Measurements from ENCODE around the gene ZNF319.

Gene ZNF319

DNA sequence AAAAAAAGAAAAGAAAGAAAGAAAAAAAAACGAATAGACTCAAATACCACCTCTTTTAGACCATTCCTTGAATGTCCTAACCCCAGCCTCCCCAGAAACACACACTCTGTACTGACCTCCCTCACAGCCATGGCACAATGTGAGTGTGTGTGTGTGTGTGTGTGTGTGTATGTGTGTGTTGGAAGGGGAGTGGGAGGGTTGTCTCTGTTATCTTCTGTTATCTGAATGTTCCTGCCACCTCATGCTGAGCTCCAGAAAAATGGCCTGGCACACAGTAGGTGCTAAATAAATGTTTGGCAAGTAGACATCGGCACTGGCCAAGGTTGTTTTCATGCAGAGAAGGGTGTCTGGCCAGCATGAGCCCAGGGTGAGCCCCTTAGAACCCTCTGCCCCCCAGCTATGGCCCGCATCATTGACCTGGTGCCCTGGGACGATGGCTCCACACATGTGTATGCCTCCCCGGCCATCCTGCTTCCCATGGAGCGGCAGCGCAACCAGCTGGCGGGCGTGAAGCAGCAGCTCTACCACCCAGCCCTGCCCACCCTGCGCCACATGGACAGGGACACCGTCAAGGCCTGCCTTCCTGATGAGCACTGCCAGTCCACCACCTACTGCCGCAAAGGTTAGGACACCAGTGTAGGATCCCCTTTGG lies 22.9 kb downstream of the ZNF319 start:
- no peak for DNase-seq (ENCODE audit: low read depth in 2 of 2)

DNA sequence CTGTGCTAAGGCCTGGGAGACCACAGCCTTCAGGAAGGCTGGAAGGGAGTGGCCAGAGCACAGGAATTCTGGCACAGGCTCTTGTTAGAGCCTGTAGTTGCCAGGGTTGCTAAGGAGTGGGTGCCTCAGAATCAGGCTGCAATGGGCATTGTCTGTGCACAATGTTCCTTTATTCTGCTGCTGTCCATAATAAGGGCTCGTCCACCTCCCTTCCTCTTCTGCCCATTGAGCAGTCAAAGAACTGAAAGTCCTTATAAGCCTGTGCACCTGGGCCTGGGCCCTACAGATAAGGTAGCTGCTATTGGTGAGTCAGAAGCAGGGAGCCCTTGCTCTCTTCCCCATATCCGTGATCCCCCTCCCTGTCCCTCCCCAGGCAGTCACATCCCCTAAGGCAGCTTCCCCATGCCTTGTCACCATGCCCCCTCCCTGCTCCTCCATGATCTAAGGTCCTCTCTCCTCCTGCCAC lies 24.1 kb downstream of the ZNF319 start:
- no peak for DNase-seq (ENCODE audit: low read depth in 2 of 2)

DNA sequence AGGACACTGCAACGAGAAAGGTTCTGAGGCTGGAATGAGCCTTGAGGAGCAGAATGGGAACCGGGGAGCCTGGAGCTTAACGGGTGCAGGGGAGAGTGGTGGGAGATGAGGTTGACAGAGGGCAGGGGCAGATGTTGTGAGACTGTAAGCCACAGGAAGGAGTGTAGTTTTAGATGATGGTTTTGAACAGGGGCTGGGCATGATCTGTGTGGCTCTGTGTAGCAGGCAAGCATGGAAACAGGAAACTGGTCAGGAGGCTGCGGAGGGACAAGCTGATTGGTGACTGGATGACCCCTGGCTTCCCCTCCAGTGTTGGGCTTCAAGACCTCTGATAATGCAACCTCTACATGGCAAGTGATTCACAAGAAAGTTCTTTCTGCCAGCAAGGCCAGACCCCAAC lies 28.2 kb downstream of the ZNF319 start:
- no peak for DNase-seq (ENCODE audit: low read depth in 2 of 2)

DNA sequence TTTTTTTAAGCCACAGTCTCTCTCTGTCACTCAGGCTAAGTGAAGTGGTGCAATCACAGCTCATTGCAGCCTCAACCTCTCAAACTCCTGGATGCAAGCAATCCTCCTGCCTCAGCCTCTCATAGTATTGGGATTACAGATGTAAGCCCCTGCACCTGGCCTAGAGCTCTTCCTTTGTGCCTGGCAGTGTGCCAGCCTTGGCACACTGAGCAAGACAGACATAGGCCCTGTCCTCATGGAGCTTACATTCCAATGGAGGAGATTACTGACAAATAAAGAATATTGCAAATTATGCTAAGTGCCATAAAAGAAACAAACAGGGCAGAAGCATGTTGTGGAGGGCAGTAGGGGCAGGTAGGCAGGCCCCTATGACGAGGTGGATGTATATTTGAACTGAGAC lies 28.6 kb downstream of the ZNF319 start:
- no peak for DNase-seq (ENCODE audit: low read depth in 2 of 2)

DNA sequence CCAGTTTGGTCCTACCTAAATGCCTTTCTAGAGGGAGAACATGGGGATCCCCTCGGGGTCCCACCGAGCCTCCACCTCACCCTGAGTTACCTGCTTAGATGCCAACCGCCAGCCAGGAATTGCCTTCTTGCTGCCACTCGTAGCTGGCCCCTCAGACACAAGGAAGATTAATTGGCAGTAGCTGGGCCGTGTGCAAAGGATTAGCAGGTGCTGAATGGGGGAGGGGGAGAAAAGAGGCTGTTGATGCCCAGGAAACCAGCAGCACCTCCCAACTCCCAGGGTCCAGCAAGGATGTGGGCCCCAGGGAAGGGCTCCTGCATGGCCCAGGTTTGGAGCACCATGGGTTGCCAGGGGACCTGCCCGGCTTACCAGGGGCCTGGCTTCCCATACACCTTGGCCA lies 29.5 kb downstream of the ZNF319 start, which contains the start of gene CNGB1:
Gene CNGB1 (minus strand): TSS at position 159 of the 400 bp plus-strand sequence. CDS start 3,842 bp downstream, outside the sequence.
- no peak for DNase-seq (ENCODE audit: low read depth in 2 of 2)

DNA sequence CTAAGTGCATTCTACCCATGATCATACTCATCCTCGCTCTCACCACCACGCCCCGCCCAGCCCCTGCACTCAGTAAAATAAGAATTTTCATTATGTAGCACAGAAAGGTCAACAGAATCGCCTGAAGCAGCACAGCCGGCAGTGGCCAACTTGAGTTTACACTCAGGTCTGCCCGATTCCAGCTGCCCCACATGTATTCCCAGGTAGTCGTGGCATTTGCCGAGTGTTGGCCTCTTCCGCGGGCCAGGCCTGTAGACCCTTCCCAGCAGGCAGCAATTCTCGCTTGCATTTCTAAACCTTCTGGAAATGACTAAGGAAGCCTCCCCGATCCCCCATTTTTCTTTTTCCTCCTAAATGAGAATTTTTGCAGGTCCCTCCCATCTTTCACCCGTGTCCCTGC lies 30.2 kb downstream of the ZNF319 start:
- no peak for DNase-seq (ENCODE audit: low read depth in 2 of 2)

DNA sequence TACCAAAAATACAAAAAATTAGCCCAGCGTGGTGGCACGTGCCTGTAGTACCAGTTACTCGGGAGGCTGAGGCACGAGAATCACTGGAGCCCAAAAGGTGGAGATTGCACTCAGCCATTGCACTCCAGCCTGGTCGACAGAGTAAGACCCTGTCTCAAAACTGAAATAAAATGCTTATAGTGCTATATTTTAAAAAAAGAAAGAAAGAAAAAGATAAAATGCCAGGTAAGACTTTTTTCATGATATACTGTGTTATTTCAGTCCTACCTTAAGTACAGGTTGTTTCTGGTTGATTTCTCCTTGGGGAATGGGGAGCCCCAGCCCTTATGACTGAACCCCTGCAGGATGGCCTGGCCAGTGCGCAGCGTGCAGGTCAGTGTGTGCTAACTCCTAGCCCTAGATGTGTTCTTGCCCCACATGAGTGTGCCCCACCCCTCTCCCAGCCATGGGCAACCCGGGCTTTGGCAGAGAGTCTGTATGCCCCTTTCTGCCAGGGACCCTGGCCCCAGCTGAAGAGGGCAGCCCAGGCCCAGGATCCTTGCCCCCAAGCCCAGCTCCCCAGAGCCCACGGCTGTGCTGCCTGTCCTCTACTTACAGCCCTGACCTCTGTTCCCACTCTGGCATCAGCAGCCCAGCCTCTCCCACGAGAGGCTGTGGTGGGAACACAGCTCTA lies 30.9 kb downstream of the ZNF319 start:
- DNase-seq (ENCODE audit: low read depth in 2 of 2), result no peak

DNA sequence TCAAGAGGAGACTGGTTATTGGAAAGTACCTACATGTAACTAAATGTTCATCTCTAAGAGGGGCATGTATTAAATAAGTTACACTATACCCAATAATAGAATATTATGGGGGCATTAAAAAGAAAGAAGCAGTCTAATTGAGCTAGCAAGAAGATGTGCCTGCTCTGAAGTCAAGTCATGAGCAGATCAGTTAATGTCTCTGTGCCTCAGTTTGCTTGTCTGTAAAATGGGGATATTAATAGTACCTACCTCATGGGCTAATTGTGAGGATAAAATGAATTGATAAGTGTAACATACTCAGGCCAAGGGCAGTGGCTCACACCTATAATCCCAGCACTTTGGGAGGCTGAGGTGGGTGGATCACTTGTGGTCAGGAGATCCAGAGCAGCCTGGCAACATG lies 32.6 kb downstream of the ZNF319 start:
- DNase-seq (ENCODE audit: low read depth in 2 of 2), result no peak

DNA sequence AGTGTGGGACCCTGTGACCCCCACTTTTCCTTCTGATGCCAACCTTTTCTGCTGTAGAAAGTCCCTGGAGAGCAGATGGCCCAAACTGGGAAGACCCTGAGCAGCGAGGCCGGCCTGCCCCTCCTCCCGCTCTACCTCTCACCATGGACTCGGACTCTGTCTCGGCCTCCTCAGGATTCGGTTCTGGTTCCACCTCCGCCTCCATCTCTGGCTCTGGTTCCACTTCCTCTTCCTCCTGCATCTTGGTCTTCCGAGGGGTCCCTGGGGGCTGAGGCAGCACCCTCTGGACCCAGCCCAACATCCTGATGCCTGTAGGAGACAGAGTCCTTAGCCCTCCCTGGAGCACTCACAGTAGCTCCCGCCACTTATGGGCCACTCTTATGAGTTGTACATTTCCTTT lies 33.5 kb downstream of the ZNF319 start:
- no peak for DNase-seq (ENCODE audit: low read depth in 2 of 2)

DNA sequence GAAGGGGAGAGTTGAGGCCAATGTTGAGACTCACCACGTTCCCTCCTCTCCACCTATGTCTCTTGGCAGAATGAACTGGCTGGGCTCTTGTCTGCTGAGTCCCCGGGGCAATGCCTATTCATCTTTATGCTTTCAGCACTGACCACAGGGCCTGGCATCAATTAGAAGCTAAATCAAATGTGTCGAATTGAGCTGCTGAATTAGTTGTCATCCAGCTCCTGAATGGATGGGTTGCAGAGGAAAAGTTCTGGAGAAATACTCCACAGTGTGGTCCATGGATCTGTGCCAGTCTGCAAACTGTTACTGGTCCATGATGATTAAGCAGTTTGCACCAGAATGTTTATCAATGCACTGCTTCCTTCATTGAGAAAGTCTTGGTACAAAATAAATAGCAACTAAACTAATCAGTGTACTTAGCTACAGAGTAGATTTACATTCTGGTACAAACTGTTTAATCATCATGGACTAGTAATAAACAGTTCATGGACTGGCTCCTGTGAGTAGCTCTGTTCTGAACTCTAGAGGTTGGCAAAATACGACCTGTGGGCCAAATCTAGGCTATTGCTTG lies 34.2 kb downstream of the ZNF319 start:
- DNase-seq (ENCODE audit: low read depth in 2 of 2), result no peak

DNA sequence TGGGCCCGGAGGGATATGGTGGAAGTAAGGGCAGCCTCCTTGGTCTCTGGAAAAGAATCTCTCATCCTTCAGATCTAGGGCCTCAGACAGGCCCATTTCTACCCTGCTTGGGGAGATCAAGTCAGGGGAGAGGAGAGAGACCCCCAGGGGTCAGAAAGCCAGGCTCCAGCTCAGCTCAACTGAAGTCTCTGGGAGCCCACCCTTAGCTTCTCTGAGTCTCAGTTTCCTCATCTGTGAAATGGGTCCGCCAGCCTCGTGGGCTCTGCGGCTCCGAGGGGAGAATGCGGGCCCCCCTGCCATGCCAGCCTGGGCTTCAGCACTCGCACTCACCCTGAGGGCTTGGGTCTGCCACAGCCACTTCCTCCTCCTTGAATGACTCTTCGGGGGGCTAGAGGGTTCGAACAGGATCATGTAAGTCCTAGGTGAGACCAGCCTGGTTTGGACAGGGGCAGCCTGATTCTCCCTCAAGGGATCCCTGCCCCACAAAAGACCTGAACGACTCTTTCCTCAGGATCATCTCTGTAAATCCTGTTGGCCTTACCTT lies 36.2 kb downstream of the ZNF319 start:
- DNase-seq (ENCODE audit: low read depth in 2 of 2), result no peak

DNA sequence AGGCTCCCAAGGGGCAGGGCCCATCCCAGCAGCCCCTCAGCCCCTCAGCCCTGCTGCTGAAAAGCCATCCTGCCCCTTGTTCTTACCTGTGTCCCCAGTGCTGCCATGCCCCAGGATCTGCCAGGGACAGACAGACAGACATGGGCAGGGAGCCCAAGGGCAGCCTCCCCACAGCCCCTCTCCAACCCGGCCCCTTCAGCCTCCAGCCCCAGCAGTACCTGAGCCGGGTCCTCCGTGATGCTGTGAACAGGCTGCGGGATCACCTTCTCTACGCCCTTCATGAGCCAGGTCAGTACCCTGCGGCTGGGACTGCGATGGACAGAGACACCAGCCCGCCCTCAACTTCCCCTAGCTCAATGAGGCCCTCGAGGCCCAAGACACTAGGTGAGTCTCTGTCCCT lies 37.7 kb downstream of the ZNF319 start:
- DNase-seq (ENCODE audit: low read depth in 2 of 2), result no peak

DNA sequence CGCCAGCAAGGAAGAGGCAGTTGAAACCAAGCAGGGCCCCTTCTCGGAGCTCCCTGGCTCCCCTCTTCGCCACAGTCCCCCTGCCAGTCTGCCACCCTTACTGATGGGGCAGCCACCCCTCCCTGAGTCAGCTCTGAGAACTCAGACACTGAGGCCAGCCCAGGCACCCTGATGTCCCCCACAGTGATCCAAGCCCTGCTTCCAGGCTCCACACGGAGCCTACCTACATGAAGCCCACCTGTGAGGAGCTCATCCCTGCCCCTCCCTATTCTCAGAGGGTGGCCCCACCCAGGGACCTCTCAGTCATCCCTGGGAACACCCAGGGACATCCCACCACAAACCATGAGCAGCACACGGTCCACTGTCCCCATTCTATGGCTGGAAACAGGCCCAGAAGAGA lies 38.4 kb downstream of the ZNF319 start:
- no peak for DNase-seq (ENCODE audit: low read depth in 2 of 2)

DNA sequence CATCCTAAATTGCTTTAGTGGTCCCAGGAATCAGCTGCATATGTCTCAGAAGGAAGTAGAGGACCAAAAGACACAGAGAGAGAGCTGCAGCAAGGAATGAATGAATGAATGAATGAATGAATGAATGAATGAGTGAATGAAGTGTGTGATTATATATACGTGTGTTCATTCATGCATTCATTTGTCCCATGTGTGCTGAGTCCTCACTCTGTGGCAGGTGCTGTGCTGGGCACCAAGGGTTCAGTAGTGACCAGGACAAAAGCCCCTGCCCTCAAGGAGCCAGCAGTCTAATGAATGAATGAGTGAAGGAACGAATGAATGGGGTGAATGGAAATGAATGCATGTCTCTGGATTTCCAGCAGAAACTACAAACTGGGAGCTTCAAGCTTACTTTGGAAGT lies 38.9 kb downstream of the ZNF319 start:
- no peak for DNase-seq (ENCODE audit: low read depth in 2 of 2)

DNA sequence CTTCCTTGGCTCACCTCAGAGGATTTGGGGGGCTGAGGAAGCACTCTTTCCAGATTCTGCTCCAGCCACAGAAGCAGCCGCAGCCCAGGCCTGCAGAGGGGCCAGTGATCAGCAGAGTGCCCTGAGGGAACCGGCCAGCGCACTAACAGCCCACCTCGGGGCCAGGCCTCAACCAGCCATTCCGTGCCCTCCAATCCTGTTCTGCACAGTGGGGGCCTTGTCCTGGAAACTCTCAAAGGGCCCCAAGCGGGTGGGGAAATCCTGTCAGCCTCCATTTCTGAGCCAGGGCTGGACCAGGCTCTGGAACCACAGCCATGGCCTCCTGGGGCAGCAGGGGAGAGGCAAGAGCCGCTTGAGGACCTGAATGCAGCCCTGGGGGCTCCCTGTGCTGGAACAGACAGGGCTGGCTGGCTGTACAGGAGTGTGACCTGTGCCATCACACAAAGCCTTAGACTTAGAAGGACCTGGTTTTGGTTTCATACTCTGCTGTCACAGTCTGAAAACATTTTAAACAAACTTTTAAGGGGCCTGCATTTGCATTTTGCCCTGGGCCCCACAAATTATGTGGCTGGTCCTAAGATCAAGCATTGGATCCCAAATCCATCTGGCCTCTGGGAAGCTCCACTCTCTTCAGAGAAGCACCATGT lies 39.5 kb downstream of the ZNF319 start:
- DNase-seq (ENCODE audit: low read depth in 2 of 2), result no peak

DNA sequence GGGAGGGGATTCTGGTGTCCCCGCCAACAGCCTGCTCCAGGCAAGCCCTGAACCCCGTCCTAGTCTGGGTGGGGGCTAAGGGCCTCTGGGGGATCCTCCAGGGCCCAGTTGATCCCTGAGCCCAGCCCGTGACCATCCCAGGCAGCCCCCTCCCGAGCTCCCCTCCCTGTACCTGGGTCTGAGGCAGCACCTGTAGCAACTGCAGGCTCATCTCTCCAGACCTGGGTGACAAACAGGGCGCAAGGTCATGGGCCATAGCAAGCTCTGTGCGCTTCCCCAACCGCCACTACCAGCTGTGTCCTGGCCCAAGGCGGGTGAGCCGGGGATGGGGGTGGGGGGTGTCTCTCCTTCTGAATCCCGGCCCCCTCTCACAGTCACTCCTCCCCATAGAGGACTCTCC lies 40.2 kb downstream of the ZNF319 start:
- no peak for DNase-seq (ENCODE audit: low read depth in 2 of 2)

DNA sequence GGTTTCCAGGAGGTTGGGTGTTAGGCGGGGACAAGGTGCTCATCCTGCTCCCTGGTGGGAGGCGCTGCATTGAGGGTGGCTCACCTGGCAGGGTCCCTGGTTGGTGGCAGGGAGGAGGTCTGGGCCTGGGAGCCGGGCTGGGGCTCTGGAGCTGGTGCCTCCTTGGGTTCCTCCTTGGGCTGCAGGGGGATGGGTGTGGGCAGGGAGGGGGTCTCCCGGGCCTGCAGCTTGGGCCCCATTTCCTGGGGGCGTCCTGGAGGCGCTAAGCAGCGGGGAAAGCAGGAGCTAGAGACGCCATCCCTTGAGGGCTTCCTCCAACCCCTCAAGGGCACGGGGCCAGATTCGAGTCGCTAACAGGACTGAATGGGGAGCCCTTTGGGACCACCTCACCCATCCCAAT lies 40.7 kb downstream of the ZNF319 start:
- DNase-seq (ENCODE audit: low read depth in 2 of 2), result no peak

DNA sequence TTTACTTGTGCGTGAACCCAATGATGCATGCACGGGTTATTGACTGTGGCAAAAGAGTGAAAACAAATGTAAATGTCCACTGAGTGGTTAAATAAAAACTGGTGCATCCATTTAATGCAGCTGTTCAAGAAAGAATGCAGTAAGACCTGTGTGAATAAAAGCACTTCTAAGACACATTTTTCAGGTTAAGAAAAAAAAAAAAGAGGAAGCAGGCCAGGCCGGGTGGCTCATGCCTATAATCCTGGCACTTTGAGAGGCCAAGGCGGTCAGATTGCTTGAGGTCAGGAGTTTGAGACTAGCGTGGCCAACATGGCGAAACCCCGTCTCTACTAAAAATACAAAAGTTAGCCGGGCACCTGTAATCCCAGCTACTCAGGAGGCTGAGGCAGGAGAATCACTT lies 41.4 kb downstream of the ZNF319 start:
- no peak for DNase-seq (ENCODE audit: low read depth in 2 of 2)

DNA sequence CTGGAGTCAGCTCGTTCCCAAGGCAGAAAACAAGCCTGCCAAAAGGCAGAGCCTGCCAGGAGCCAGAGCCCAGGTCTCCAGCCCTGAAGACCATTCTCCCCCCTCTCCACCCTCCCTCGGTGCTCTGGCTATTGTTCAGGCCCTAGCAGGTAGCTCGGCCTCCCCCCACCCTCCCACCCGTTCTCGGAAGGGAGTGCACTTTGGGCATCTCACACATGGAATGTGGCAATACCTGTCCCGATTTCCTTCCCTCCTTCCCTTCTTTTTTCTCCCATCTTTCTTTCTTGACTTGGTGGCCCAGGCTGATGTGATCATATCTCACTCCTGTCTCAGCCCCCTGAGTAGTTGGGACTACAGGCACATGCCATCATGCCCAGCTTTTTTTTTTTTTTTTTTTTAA lies 41.9 kb downstream of the ZNF319 start:
- DNase-seq (ENCODE audit: low read depth in 2 of 2), result no peak

DNA sequence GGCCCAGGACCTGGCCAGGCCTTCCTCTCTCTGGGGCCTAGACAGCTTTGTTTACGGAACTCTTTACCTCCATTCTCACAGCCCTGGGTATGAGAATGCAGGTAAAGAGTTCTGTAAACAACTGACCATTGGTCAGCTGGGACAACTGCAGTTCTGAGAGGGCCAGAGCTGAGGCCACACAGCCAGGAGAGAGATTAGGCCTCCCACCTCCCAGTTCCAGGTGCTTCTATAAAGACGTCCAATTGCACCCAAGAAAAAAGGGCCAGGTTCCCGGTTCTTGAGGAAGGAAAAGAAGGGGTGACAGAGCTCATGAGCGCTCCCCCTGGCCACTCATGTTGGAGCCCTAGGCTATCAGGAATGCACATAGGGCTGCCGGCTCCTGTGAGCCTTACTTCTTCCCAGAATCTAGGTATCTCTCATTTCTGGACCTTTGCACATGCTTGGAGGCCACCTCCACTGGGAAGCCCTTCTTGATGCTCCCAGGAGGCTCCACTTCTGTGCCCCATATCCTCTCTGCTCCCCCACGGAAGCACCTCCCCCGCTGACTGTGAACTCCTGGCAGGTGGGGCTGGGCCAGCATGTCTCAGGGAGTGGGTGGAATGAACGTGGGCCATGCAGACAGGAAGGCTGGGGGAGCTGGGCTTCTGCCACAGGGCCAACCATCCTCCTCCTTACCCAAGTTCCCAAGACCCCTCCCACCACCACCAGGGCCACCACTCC lies 42.6 kb downstream of the ZNF319 start:
- DNase-seq (ENCODE audit: low read depth in 2 of 2), result no peak

DNA sequence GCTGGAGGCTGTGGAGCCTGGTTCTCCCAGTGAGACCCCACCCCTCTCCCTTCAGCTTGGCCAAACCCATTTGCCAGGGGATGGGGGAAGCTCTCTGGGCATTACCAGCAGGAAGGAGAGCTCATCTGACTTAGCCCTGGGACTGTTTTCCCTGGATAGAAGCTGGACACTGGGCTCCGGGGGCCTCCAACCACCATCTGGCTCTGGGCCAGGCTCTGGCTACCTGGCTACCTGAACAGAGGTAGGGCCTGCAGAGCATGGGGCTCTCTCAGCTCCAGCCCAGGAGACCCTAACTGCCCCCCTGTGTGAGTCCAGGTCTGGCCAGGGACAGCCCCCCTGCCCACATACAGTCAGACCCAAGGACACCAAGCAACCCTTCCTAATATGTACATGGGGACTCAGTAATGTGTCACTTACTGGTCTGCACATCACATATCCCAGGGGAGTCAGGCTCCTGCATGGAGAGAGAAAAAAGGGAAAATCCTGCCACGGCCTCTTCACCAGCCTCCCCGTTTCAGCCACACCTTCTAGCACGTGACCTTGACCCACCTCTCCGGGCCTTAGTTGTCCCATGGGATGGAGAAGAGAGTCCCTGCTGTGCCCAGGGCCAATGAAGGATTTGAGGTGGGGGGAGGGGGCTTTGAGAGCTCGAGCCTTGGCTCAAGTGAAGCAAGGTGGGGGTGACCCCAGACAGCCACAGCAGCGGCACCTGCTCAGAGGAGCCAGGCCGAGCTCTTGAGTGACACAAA lies 43.4 kb downstream of the ZNF319 start:
- DNase-seq (ENCODE audit: low read depth in 2 of 2), result no peak
